ENCODE measurements around the gene PHLDA1. TPM values are rescaled to one million over a fixed set of nuclear protein-coding genes. Genes with fewer than 3 reads are reported as not detected.
"Not testable (repeated sequence)": the region's sequence is repeated elsewhere in the genome, so short reads cannot be mapped to it uniquely, and the experiment has no call there.

PHLDA1 gene
- total RNA-seq, 1 donor from 2014 or later = 45.7 TPM

DNA sequence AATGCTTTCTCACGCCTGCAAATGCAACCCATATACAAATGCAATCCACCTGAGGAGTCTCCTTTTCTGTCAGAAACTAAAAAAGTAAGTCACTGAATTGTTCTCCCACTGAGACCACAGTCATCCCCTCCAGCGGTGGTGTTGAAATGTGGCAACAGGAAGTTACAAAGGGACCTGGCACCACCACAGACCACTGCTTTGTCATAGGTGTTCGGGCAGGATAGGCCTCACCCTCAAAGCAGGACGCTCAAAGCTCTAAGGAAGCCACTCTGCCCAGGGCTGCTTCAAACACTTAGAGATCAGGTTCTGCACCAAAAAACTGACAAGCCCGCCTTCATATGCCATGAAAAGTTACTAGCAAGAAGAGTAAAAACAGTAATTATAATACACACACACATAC, 11.3 kb downstream of the PHLDA1 start:
- no peak for DNase-seq (ENCODE audit: low spot score)

- no peak for DNase-seq (ENCODE audit: low spot score)
Observed at GRCh38 chr12:76018672-76019071, 12.9 kb downstream of the PHLDA1 start.

- no peak for DNase-seq (ENCODE audit: low spot score)
Observed at GRCh38 chr12:76018111-76018510, 13.5 kb downstream of the PHLDA1 start.

- no peak for DNase-seq (ENCODE audit: low spot score)
Observed at GRCh38 chr12:76014007-76014406, 17.6 kb downstream of the PHLDA1 start.

- DNase-seq (ENCODE audit: low spot score) = no peak
Observed at GRCh38 chr12:76013603-76014002, 18.0 kb downstream of the PHLDA1 start.

- DNase-seq (ENCODE audit: low spot score) = no peak
Observed at GRCh38 chr12:76012644-76013043, 18.9 kb downstream of the PHLDA1 start.

DNA sequence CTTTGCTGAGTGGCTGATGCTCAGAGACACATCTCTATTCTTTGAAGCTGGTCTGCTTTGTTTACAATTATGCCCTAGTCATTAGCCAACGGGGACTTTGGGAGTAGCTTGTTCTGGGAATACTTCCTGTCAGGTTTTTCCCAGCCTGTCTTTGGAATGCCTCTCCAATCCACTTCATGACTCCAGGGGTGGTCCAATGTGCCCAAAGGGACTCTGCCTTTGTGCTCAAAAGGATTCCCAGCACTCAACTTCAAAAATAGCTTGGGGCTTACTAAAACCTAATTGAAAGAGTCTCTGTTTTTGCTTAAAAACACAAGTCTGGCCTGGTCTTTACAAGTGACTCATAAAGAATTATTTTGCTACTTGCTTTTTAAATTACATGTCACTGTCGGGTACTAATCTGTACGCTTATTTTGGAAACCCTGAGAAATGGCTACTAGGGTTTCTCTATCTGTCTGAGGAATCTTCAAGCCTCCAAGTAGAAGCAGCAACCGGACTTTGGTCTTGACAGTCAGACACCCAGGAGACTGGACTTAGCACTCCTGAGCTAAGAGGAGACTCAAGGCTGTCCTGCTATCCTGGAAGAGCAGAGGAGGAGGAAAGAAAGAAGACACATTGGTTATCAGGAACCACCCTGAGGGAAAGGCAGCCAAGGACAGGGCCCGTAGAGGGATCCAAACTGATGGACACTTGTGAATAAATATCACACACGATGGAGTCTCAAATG, 20.7 kb downstream of the PHLDA1 start:
- DNase-seq (ENCODE audit: low spot score) = no peak

DNA sequence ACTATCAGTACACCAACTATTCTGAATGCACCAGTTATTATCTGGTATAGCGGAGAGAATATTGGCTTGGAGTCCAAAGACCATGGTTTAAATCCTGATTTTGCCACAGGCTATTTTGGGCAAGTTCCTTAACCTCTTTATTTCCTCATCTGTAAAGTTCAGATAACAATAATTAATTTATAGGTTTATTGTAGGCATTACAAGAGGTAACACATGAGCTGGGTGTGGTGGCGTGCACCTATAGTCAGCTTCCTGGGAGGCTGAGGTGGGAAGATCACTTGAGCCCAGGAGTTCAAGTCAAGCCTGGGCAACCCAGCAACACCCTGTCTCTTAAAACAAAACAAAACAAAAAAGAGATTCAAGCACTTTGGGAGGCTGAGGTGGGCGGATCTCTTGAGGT, 23.1 kb downstream of the PHLDA1 start:
- DNase-seq (ENCODE audit: low spot score) = no peak

DNA sequence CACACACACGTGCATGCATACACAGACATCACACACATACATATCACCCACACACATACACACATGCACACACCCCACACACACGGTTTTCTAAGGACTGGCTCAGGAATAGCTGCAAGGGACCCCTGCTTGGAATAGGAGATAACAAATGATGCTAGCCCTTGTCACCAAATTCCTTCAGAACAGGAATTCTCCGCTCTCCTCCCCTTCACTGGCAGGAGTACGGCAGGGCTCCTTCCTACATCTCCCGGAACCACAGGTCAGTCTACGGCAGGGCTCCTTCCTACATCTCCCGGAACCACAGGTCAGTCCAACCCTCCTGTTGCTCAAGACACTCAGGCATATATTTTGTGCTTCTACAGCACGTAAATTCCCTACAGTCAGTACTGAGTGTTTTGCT, 23.9 kb downstream of the PHLDA1 start:
- no peak for DNase-seq (ENCODE audit: low spot score)

- no peak for DNase-seq (ENCODE audit: low spot score)
Observed at GRCh38 chr12:76006028-76006925, 25.3 kb downstream of the PHLDA1 start.

DNA sequence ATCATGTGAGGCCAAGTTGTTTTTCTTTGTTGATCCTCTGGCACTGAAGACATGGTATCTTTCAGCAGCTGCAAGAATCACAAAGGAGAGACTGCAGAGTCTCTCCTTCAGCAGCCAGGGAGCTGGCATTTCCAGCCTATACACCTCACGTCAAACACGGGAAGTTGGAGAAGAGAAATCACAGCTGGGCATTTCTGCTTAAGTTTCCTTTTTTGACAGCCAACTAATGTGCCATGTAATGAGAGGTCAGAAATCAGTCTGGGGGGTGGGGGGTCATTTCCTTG, 28.3 kb downstream of the PHLDA1 start:
- no peak for DNase-seq (ENCODE audit: low spot score)

DNA sequence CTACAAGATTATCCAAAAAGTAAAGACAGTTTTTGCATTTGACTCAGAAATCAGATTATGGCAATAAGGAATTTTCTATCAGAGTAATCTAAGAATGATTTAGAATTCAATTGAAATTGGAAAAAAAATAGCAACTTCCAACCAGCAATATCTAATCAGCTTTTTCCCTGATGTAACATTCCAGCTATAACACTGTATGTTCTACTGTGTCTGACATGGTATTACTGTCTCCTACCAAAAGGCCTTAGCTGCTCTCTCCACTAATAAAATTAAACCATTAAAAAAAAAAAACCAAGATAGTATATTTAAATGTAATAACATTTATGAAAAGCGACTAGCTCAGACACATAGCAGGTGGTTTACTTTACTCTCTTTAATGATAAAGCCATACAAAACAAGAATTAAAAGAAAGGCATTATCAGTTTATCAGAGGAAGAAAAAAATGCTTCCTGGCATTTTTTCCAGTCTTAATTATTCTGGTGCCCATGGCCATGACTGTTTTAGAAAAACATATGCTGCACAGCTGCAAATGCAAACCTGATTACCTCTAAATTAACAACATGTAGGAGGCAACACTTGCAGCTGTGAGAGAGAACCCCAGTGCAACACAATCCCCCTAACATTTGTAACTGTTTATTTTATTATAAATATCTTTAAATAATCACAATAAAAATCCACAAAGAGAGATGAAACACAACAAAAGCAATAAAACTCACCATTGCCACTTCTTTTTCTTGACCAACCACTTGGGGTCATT, 28.8 kb downstream of the PHLDA1 start:
- no peak for DNase-seq (ENCODE audit: low spot score)

DNA sequence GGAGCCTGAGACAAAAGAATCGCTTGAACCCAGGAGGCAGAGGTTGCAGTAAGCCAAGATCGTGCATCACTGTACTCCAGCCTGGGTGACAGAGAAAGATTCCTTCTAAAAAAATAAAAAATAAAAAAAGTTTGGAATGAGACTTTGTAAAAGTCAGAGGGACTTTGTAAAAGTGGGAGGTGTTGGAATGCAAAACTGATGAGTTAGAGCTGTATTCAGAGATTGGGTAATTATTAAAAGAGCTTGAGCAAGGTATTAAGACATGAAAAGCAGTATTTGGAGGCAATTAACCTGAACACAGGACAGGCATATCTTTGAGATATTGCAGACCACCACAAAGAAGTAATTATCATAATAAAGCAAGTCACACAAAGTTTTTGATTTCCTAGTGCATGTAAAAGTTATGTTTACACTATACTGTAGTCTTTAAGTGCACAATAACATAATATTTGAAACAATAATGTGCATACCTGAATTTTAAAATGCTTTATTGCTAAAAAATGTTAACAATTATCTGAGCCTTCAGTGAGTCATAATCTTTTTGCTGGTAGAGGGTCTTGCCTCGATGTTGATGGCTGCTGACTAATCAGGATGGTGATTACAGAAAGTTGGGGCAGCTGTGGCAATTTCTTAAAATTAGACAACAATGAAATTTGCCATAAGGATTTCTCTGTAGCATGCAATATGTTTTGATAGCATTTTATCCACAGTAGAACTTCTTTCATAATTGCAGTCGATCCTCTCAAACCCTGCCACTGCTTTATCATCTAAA, 33.1 kb downstream of the PHLDA1 start:
- no peak for DNase-seq (ENCODE audit: low spot score)

DNA sequence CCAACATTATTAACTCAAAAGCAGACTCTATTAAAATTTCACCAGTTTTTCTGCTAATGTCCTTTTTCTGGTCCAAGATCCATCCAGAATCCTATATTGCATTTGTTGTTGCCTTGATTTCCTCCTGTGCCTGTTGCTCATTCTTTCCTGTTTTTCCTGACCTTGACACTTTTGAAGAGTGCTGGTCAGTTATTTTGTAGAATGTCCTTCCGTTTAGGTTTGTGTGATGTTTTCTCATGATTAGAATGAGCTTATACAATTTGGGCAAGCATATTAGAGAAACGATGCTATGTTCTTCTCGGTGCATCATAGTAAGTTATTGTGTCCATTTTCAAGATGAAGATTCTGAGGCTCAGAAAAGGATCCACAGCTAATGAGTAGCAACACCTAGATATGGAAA, 33.9 kb downstream of the PHLDA1 start:
- DNase-seq (ENCODE audit: low spot score) = no peak

DNA sequence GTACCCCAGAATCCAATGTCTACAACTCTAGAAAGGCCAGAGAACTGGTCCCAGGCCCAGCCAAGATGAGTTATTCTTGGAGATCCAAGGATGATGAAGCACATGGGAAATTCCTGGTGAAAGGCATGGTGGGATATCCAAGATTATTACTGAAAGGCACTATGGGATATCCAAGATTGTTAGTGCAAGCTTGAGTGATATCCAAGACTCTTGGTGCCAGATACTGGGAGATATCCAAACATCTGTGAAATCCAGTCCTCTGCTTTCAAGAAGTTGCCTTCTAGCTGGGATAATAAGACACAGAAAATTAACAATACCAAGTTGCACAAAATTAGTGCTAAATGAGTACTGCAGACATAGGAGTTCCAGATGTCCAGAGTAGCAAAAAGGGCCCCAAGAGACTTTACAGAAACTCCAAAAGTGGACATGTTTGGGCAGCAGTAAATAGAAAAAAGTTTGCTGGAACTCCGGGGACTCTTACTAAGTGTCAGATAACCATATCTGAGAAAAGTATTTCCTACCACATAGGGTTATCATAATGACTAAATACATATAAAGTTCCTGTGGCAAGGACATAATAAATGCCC, 34.6 kb downstream of the PHLDA1 start:
- DNase-seq (ENCODE audit: low spot score) = no peak

GRCh38 chr12:75995691-75996090, 35.9 kb downstream of the PHLDA1 start:
- no peak for DNase-seq (ENCODE audit: low spot score)

DNA sequence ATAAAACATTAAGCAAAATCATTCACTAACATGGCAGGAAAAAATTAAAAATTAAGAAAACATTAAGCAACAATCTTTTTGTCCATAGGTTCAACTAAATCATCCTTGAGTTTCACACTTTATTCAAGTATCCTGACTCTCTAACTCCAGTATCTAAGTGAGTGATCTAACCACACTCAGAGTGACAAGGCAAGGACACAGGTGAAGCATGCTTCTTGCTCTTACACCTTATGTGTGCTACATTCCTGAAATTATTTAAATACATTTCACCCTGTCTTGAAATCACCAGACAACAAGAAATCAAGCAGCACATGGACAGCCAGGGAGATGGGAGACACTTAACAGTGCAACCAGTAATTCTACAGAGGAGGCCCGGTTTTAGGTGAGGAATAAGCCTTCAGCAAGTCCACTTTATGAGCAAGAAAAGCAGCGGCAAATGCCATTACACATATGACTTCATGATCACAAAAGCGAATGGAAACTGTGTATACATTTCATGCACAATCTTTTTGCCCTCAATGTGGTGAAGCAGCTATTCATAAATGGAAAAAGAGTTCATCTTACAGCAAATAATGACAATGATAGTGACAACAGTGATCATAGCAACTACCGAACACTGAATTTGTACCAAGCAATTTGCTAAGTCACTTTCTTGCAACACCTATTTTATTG, 37.4 kb downstream of the PHLDA1 start:
- no peak for DNase-seq (ENCODE audit: low spot score)

- DNase-seq (ENCODE audit: low spot score) = no peak
Observed at GRCh38 chr12:75991753-75992152, 39.8 kb downstream of the PHLDA1 start.

DNA sequence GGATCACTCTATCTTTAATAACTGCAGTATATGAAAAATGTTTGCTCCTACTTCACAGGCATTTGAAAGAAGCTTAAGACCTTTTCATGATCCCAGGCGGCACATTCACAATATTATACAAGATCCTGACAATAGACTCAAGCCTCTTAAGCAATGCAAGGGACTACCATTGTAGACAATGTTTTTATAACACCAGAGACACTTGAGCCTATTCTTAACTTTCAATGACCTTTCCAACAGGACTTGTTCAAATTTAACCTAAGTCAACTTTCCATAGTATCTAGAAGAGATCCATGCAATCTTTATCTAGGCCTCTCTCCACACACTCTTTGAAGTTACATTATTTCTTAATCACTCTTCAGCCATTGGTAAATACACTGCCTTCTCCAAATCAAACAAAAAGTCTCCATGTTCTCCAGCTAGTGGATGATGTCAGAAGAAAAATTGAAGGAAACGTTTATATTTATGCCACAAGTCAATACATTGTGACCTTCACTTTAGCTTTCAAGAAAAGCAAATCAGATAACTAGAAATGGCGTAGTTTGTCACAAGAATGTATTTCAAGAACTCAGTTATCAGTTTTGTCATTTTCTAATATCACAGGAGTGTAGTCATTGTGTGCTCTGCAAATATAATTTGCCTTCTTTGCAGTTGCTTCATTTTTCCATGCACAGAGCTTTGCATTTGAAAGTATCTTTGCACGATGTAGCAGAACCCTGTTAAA, 41.2 kb downstream of the PHLDA1 start:
- no peak for DNase-seq (ENCODE audit: low spot score)

GRCh38 chr12:75987709-75988108, 43.9 kb downstream of the PHLDA1 start:
- DNase-seq (ENCODE audit: low spot score) = not testable (repeated sequence)

Measured in mesenteric fat pad (tissue), 1 donor.